Natural killer cell treated with Interleukin-12 subunit alpha and Interleukin-12 subunit beta and Interleukin-15 and Interleukin-18, amount 100 ng/mL, for 72 hours (primary cell): ENCODE measurements around the gene B4GALT3. TPM values are rescaled to one million over a fixed set of nuclear protein-coding genes. Genes with fewer than 3 reads are reported as not detected.

Experiments used
- ATAC-seq, 2 donors: fragments of 150-1000 bp; cut with Tn5 transposase in 1 of 2; sonication (Bioruptor Pico), chemical (Tn5 transposase) in 1 of 2; 2 replicates each; pipeline ENCODE4 v1.10.0; 2021
- DNase-seq: peaks from one replicate; pipeline ENCODE4 v3.0.0; 2022; ENCODE audit warnings: low spot score
- H3K27ac Mint-ChIP-seq, 2 donors: 1 replicate in 1 of 2; 2 replicates in 1 of 2; pipeline ENCODE4 v1.8.0; 2022; ENCODE audit warnings: mixed read lengths in 2 of 2, mild to moderate bottlenecking in 1 of 2, moderate library complexity in 1 of 2
- H3K27me3 Mint-ChIP-seq, 2 donors: 1 replicate in 1 of 2; 2 replicates in 1 of 2; pipeline ENCODE4 v1.8.0; 2022; ENCODE audit warnings: mixed read lengths in 2 of 2
- H3K36me3 Mint-ChIP-seq: one replicate; pipeline ENCODE4 v1.8.0; 2022; ENCODE audit warnings: mixed read lengths
- H3K4me1 Mint-ChIP-seq, 2 donors: 1 replicate in 1 of 2; 2 replicates in 1 of 2; pipeline ENCODE4 v1.8.0; 2022; ENCODE audit warnings: low read depth in 2 of 2, mixed read lengths in 2 of 2, mild to moderate bottlenecking in 1 of 2
- H3K4me3 Mint-ChIP-seq: one replicate; pipeline ENCODE4 v1.8.0; 2022; ENCODE audit warnings: mixed read lengths
- H3K9me3 Mint-ChIP-seq: 2 replicates; pipeline ENCODE4 v1.8.0; 2022; ENCODE audit warnings: mixed read lengths
- total RNA-seq, 2 donors: library from RNA; stranded (reverse); gene quantifications; one replicate each; pipeline ENCODE4 v1.2.3, GENCODE V29; 2022

Gene B4GALT3
- total RNA-seq, 2 donors from 2014 or later, result 61.7 to 75.0 TPM

DNA sequence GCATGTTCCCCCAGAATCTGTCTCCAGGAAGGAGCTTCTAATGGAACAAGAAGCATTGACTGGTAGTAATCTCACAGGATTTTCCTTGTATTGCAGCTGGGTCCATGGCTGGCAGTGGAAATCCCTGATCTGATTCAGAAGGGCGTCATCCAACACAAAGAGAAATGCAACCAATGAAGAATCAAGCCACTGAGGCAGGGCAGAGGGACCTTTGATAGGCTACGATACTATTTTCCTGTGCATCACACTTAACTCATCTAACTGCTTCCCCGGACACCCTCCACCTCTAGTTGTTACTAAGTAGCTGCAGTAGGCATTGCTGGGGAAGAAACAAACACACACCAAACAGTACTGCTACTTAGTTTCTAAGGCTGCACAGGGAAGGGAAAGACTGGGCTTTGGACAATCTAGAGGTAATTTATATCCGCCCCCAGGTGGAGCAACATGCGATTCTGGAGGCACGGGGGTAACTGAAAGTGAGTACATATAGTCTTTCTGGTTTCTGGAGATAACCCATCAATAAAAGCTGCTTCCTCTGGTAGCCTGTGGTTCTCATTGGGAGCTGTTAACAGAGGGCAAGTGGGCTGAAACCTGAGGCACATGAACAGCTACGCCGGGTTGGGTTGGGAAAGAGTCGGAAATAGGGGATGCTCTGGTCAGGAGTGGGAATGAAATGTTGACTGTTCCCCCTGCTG is 18.8 kb downstream of the B4GALT3 start:
- no peak for DNase-seq
- peak overlapping the region; percentile 69 to 70 for H3K27ac Mint-ChIP-seq
- H3K4me3 Mint-ChIP-seq, result peak overlapping the region; percentile 84
- H3K9me3 Mint-ChIP-seq, result no peaks in the 10 kb centered on the region
- no peaks in the 10 kb centered on the region for H3K27me3 Mint-ChIP-seq
- H3K36me3 Mint-ChIP-seq, result peaks cover 29% of the 10 kb centered on the region
- ATAC-seq, result no peak
- H3K4me1 Mint-ChIP-seq, result peaks cover 45 to 48% of the 10 kb centered on the region in 2 donors

DNA sequence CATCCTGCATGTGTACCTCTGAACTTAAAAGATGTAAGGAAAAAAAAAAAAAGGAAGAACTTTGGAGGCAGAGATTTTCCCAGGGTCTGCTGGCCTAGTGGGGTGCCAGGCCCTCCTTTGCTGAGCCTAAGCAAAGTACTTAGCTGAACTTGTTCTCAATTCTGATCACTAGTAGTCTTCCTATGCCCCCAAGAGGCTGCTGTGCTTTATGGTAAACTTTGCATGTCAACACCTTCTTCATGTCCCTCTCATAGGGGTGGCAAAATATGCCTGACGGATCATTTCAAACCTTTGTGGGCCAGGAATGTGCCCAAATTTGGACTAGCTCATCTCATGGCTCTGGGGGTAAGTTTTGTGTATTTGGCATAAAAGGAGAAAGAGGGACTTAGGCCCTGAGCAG is 19.4 kb downstream of the B4GALT3 start:
- peak overlapping the region; percentile 69 to 70 for H3K27ac Mint-ChIP-seq
- peak overlapping the region; percentile 84 for H3K4me3 Mint-ChIP-seq
- H3K4me1 Mint-ChIP-seq, result peaks cover 39 to 42% of the 10 kb centered on the region in 2 donors
- DNase-seq (no peak), ATAC-seq (no peak)
- H3K27me3 Mint-ChIP-seq, result no peaks in the 10 kb centered on the region
- H3K36me3 Mint-ChIP-seq, result peaks cover 26% of the 10 kb centered on the region
- no peaks in the 10 kb centered on the region for H3K9me3 Mint-ChIP-seq

- Mint-ChIP-seq H3K27me3 (no peaks in the 10 kb centered on the region), H3K4me3 (peak within 1 kb of the TSS; percentile 99), H3K4me1 (peaks cover 24 to 27% of the 10 kb centered on the region in 2 donors), H3K9me3 (no peaks in the 10 kb centered on the region), H3K27ac (peak within 1 kb of the TSS; percentile 99 to 100), H3K36me3 (peaks cover 26% of the 10 kb centered on the region)
- DNase-seq (peak; percentile 87), ATAC-seq (peak; percentile 96)
Measured at GRCh38 chr1:161153682-161154337, 23.5 kb downstream of the B4GALT3 start, which contains the start of gene UFC1. Gene UFC1, plus strand, starts transcription at chr1:161153978. Its CDS starts 20 bp downstream, at chr1:161153998.

GRCh38 chr1:161153176-161153575 is 24.1 kb downstream of the B4GALT3 start:
- H3K27me3 Mint-ChIP-seq, result no peaks in the 10 kb centered on the region
- peaks cover 24 to 26% of the 10 kb centered on the region in 2 donors for H3K4me1 Mint-ChIP-seq
- peak overlapping the region; percentile 99 for H3K4me3 Mint-ChIP-seq
- DNase-seq (no peak), ATAC-seq (no peak)
- peak overlapping the region; percentile 99 to 100 for H3K27ac Mint-ChIP-seq
- H3K9me3 Mint-ChIP-seq, result no peaks in the 10 kb centered on the region
- H3K36me3 Mint-ChIP-seq, result peaks cover 25% of the 10 kb centered on the region

GRCh38 chr1:161145832-161146231 is 31.5 kb downstream of the B4GALT3 start:
- Mint-ChIP-seq H3K27ac (no peak overlapping the region), H3K4me3 (no peak overlapping the region), H3K27me3 (no peaks in the 10 kb centered on the region), H3K36me3 (no peaks in the 10 kb centered on the region), H3K9me3 (no peaks in the 10 kb centered on the region), H3K4me1 (no peaks in the 10 kb centered on the region)
- no peak for ATAC-seq
- DNase-seq, result no peak

- Mint-ChIP-seq H3K27me3 (no peaks in the 10 kb centered on the region), H3K27ac (no peak overlapping the region), H3K4me1 (no peaks in the 10 kb centered on the region), H3K4me3 (no peak overlapping the region), H3K9me3 (no peaks in the 10 kb centered on the region), H3K36me3 (no peaks in the 10 kb centered on the region)
- no peak for ATAC-seq
- no peak for DNase-seq
Measured at GRCh38 chr1:161140755-161141400, 36.4 kb downstream of the B4GALT3 start.

DNA sequence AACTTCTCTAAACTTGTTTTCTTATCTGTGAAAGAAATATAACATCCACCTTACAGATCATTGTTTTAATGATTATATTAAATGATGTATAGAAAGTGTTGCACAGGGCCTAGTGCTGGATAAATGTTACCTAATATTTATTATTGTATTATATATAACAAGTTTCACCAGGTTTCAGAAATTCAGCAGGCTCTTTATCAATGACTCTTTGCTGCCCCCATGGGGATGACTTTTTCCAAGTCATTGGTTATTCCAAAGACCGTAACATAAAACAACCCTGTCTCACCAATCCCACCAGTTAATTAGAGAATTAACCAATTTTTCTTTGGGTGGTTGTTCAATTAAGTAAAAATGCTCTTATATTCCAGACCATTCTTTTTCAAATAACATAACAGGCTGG is 37.5 kb downstream of the B4GALT3 start:
- H3K27ac Mint-ChIP-seq, result no peak overlapping the region
- peaks cover 5% of the 10 kb centered on the region in 2 donors for H3K4me1 Mint-ChIP-seq
- no peaks in the 10 kb centered on the region for H3K27me3 Mint-ChIP-seq
- no peak overlapping the region for H3K4me3 Mint-ChIP-seq
- no peak for ATAC-seq
- H3K9me3 Mint-ChIP-seq, result no peaks in the 10 kb centered on the region
- DNase-seq, result no peak
- H3K36me3 Mint-ChIP-seq, result no peaks in the 10 kb centered on the region

- ATAC-seq (no peak), DNase-seq (no peak)
- H3K4me1 Mint-ChIP-seq, result peaks cover 5% of the 10 kb centered on the region in 2 donors
- H3K36me3 Mint-ChIP-seq, result no peaks in the 10 kb centered on the region
- no peak overlapping the region for H3K4me3 Mint-ChIP-seq
- no peaks in the 10 kb centered on the region for H3K9me3 Mint-ChIP-seq
- H3K27me3 Mint-ChIP-seq, result no peaks in the 10 kb centered on the region
- H3K27ac Mint-ChIP-seq, result no peak overlapping the region
Measured at GRCh38 chr1:161138431-161138830, 38.9 kb downstream of the B4GALT3 start.

DNA sequence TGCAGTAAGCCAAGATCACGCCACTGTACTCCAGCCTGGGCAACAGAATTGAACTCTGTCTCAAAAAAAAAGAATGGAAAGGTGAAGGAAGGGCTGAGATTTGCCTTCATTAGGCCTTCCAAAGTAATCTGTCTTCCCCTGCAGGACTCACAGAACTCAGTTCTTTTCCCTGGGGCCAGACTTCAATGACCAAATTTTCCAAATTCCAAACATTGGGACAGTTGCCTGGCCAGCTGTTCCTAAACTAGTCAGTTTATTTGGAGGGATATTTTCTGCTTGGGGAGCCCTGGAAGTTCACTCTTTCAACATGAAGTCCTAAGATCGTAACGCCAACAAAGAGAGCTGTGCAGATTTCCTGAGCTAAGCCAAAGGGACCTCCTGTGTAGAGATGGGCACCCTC is 39.4 kb downstream of the B4GALT3 start:
- H3K9me3 Mint-ChIP-seq, result no peaks in the 10 kb centered on the region
- H3K4me3 Mint-ChIP-seq, result no peak overlapping the region
- no peak overlapping the region for H3K27ac Mint-ChIP-seq
- DNase-seq (no peak), ATAC-seq (no peak)
- no peaks in the 10 kb centered on the region for H3K36me3 Mint-ChIP-seq
- no peaks in the 10 kb centered on the region for H3K27me3 Mint-ChIP-seq
- peaks cover 5% of the 10 kb centered on the region in 2 donors for H3K4me1 Mint-ChIP-seq

DNA sequence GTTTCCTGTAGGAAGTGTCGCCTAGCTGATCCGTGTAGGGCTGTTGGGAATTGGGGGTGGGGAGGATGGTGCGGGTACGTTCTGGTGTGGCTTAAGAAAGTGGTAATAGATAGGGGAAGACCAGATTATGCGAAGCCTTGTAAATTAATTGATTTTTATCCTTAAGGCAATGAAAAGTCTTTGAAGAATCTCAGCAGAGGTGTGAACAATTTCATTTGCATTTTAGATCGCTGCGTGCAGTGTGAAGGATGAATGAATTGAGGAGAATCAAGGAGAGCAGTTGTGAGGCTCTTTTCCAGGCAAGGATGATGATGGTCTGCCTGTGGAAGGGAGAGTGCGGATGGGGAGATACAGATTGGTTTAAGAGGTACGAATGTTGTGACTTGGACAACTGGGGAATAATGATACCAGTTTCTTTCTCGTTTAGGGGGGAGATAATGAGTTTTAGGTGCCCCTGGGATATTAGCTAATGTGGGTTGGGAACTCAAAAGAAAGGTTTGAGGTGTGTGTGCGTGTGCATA is 44.0 kb downstream of the B4GALT3 start:
- Mint-ChIP-seq H3K27me3 (no peaks in the 10 kb centered on the region), H3K4me1 (peaks cover 22 to 28% of the 10 kb centered on the region in 2 donors), H3K9me3 (no peaks in the 10 kb centered on the region), H3K4me3 (no peak overlapping the region), H3K27ac (no peak overlapping the region), H3K36me3 (no peaks in the 10 kb centered on the region)
- DNase-seq (no peak), ATAC-seq (peak in 1 of 2 donors; percentile 2)

- H3K9me3 Mint-ChIP-seq, result no peaks in the 10 kb centered on the region
- H3K4me1 Mint-ChIP-seq, result peaks cover 27 to 33% of the 10 kb centered on the region in 2 donors
- DNase-seq (peak; percentile 93), ATAC-seq (peak; percentile 96 to 97)
- H3K27me3 Mint-ChIP-seq, result no peaks in the 10 kb centered on the region
- H3K27ac Mint-ChIP-seq, result no peak within 1 kb of the TSS
- H3K4me3 Mint-ChIP-seq, result no peak within 1 kb of the TSS
- H3K36me3 Mint-ChIP-seq, result no peaks in the 10 kb centered on the region
Measured at GRCh38 chr1:161132410-161133219, 44.7 kb downstream of the B4GALT3 start, which contains the start of gene DEDD. Gene DEDD, minus strand, starts transcription at chr1:161132667. Its CDS starts 8,205 bp downstream, at chr1:161124462.

DNA sequence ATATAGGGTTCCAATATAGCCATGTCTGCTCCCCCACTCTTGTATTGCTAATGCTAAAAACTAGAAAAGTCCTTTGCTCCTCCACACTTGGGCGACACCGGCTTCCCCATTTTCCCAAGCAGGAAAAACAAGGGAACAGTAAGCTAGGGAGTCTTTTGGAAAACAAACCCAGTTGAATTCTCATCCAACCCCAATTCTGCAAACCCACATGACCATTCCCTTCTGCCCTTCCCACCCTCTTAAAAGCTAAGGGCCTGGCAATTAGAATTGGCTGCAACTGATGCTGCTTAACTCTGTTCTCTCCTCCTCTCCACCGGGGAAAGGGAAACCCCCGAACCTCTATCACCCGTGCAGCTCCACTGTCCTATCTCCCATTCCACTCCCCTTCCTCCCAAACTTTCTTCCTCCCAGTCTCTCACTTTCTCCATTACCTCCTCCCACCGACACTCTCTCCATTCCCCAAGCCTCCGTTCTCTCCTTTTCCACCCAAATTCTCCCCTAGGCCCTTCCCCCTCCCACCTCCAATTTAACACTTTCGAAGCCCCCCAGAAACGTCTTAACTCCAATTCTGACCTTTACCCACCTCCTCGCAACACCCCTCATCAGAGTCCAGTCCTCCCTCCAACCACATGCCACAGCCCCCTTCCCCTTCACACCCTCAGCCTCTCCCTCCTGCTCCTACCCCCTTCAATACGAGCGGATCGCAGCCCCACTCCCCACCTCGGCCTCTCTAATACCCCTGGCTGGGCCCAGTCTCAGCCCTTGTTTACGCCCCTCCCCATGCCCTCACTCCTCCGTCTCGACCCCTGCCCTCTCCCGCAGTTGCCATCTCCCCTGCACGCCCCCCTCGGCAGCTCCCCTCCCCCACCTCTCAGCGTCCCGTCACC is 45.5 kb downstream of the B4GALT3 start:
- H3K4me3 Mint-ChIP-seq, result no peak overlapping the region
- H3K27me3 Mint-ChIP-seq, result no peaks in the 10 kb centered on the region
- H3K36me3 Mint-ChIP-seq, result peaks cover 7% of the 10 kb centered on the region
- no peak overlapping the region for H3K27ac Mint-ChIP-seq
- no peaks in the 10 kb centered on the region for H3K9me3 Mint-ChIP-seq
- no peak for ATAC-seq
- H3K4me1 Mint-ChIP-seq, result peaks cover 33 to 41% of the 10 kb centered on the region in 2 donors
- DNase-seq, result no peak
